Embryonic facial prominence (tissue), 1 donor: Measurements from ENCODE around the gene IL7R.

ENCODE experiments used
- DNase-seq: peaks from one replicate; pipeline ENCODE4 v3.0.0-alpha.2; 2016; ENCODE audit errors: extremely low spot score

IL7R gene

GRCh38 chr5:35856765-35857351 is at the start of gene IL7R:
IL7R (plus strand) TSS chr5:35856891; CDS start chr5:35856978, 87 bp downstream.
- no peak for DNase-seq

- DNase-seq: no peak
Measured at GRCh38 chr5:35810601-35811000, 46.1 kb upstream of the IL7R start.

DNA sequence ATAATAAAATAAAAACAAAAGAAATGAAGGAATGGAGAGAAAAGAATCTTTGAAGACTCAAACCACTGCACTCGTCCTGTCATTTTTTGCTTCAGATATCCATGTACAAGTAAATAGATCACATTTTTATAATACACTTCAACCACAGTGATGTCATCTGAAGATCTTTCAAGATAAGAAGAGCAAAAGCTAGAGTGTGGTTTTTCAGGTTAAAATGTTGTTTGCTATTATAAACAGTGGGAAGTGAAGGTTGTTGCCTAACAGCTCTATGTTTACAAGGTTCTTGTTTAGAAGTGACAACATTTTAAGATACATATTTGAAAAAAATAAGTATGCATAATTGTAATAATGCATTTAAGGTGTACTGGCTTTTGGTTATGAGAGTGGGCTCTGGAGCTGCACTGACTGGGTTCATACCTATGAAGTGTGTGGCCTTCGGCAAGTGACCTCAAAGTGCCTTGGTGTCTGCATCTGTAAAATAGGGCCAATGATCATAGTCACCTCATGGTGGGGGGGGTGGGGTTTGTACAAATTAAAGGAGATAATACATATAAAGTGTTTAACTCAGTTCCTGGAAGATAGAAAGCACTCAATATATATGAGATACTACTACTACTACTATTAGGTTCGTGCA is 45.5 kb upstream of the IL7R start:
- DNase-seq: no peak

DNA sequence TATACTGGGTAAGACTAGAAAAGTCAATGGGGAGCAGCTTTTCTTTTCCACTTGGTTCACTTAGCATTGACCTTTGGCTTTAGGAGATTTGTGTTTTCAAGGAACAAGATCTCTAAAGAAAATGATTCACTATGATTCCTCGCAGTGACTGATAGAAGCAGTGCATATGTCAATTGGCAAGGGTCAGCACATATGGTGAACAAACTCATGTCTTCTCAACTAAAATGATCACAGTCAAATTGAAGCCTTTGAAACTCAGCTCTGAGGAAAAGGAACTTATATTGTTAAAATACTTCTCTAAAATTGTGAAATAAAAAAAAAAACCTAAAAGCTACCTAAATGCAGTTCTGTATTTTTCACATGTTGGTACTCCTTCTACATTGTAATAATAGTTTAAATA is 43.2 kb upstream of the IL7R start:
- no peak for DNase-seq

DNA sequence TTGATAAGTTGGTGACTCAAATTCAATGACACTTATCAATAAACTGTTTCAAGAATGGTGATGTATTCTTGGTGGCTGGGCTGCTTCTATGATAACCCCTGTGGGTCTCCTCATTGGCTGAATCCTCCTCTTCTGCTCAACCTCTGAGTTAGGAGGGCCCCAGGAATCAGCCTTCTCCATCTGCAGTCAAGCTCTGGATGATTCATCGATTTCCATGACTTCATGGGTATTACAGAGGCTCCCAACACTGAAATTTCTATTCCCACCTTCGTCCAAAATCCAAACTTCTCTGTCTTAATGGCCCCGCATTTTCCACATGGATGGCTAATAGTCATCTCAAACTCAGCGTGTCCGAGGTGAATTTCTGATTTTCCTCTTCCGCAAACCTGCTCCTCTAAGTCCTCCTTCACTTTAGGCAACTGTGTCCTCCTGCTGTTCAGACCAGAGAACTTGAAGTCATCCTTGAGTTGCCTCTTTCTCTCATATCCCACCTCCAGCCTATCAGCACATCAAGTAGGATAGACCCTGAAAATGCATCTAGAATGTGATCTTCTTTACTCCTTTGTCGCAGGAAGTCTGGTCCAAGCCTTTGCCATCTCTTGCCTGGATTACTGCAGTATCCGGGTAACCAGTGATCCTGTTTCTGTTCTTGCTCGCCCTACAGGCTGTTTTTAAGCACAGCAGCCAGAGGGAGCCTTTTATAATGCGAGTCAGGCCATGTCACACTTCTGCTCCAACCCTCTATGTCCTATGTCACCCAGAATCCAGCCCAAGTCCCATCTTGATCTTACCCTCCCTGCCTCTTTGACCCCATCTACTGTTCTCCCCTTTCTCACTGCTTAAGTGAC is 41.4 kb upstream of the IL7R start:
- no peak for DNase-seq

GRCh38 chr5:35816881-35817521 is 39.7 kb upstream of the IL7R start:
- DNase-seq: no peak

DNA sequence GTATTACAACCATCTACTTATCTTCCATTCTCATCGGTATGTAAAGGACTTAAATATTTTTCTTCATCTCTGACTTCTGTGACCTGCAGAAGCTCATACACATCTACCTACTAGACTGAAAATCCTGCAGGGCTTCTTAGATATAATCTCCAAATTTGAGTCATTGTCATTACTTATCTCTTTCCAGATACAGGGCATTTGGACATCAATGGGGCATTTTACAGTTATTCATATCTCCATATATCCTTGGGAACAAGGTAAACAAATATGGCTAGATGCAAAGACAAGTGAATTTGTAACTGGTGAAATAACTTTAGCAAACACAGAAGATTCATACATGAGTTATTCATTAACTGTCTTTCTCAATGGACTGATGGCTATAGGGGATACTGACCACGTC is 37.7 kb upstream of the IL7R start:
- no peak for DNase-seq

DNA sequence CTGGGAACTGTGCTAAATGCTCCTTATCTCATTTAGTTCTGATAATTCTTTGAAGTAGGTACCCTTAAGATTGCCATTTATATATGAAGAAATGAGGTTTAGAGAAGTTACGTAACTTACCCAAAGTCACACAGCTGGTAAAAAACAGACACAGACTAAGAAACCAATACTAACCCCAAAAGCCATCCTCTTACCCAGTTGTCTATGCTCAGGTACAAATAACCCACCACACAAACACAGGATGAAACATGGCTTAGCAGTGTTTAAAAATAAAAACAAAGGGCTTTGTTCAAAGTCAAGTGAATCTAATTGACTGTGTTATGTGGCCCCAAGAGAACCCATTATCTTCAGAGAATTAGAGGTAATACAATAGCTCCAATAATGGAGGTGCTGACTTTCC is 37.0 kb upstream of the IL7R start:
- no peak for DNase-seq

DNA sequence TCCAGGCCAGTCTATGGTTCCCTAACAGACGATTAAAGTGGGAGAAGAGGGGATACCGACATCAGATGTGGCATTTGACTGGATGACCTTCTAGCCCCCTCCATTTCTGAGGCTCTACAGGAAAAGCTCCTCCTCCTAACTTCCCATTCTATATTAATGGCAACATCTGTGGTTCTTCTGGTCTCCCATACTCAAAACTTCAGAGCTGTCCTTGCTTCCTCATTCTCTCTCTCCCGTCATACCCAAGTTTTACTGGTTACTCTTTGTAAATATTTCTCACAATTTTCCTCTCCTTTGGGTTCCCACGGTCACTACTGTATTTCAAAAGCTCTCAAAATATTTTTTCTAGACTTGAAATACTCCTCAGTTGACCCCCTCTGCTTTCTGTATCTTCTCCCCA is 36.0 kb upstream of the IL7R start:
- DNase-seq: no peak

DNA sequence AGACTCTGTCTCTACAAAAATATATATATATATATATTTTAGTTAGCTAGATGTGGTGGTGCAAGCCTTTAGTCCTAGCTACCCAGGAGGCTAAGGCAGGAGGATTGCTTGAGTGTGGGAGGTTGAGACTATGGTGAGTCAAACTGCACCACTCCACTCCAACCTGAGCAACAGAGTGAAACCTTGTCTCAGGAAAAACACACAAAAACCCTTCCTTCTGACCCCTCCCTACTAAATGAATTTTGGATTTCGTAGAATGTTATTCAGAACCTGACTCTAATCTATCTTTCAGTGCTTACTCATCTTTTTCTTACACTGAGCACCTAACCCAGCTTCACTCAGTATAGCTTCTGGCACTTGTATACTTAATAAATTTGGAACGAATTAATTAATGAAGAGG is 35.2 kb upstream of the IL7R start:
- DNase-seq: no peak

DNA sequence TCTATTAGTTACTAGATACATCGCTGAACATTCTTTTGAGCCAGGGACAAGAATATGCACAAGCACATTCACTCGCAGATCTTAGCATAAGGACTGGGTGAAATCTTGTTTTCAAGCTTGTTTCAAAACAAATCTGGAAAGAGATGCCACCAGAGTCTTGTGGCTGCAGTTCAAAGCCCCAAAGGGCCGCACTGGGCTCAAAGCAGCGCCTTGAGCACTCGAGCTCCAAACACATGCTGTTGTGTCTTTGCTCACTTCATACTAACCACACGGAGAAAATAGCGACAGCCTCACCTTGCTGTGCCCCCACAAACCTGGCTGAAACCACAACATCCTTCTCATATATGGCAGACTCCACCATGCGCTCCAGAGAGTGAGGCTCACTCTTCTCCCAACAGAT is 34.2 kb upstream of the IL7R start:
- no peak for DNase-seq

DNA sequence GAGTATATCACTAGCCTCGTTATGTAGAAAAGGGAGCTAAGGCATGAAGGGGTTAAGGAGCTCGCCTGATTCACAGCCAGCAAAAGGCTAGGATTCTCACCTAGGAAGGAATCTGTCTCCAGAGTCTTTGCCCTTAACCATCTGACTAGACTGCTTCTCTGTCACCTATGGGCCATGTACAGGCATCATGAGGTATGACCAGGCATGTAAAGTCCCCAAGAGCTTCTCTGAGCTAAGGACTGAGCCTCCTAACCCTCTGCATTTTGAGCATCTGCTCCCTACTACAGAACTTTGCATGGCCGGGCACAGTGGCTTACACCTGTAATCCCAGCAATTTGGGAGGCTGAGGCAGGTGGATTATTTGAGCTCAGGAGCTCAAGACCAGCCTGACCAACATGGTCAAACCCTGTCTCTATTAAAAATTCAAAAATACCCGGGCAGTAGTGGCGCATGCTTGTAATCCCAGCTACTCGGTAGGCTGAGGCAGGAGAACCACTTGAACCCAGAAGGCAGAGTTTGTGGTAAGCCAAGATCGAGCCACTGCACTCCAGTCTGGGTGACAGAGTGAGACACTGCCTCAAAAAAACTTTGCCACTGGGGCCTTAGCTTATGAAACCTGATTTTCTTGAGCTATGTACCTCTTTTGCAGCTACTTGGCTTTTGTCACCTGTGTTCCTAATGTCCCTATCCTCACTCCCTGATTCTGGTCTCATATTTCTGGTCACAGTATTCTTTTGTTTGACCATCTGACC is 33.2 kb upstream of the IL7R start:
- no peak for DNase-seq

DNA sequence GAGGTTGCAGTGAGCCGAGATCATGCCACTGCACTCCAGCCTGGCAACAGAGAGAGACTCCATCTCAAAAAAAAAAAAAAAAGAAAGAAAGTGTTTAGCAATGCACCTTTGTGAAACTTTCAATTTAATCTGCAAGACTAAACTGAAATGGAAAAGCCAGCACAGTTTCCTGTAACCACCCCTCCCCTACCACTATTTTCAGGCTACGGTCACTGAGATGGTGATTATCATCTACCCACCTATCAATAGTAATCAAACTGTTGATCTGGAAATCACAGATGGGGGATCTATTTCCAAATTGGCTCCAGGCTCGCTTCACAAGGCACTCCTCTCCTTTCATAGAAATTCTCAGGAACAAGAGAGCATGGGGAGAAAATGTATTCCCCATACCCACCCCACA is 30.6 kb upstream of the IL7R start:
- DNase-seq: no peak

DNA sequence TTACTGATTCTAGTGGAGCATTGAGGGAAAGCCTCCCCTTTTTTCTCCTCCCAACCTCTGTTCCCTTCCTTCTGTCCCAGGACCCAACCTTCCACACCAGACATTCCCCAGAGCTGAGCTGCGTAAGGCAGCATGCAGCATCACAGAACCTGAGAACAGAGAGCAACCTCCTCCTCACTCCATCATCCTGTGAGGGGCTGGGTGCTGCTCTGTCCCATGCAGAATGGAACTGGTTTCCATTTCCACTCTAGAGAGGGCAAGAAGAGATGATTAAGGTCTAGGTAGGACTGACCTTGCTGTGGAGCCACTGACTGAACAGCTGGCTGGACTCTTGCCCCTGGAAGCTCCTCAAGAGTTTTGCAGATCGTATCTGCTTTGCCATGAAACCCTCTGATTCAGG is 30.1 kb upstream of the IL7R start:
- no peak for DNase-seq

DNA sequence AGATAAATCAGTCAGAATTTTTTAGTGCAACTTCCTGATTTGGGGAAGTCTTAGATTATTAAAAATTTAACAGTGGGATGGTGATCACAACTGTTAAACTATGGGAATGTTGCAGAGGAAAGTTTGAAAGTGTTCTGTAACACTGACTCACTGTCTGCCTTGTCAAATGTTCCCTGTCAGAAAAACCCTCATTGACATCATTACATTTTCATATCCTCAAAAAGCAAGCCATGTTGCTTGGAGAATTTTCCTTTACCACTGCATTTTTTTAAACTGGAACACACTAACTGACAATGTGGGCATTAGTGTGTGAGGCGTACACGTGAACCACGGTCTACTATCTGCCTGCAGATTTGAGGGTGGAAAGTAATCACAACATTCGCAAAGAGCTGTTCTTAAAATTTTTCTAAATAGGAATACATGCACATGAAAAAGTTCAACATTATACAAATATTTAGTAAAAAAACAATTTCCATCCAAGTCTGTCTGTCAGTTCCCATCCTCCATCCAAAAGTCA is 28.6 kb upstream of the IL7R start:
- no peak for DNase-seq

DNA sequence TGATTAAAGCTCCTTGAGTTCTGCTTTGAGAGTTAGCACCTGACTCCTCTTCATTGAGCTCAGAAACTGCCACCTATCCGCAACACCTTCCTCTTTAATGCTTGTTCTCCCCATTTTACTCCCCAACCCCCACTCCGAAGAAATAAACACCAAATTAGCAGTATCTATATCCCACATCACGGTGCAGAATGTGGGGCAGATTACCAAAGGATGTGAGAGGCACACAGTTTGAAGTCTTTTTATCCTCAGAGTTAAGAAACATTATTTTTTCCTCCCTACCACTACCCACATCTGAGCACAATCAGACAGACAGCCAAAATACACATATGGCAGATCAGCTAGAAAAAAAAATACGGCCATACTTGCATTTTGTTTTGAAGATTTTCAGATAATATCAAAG is 26.1 kb upstream of the IL7R start:
- DNase-seq: no peak

DNA sequence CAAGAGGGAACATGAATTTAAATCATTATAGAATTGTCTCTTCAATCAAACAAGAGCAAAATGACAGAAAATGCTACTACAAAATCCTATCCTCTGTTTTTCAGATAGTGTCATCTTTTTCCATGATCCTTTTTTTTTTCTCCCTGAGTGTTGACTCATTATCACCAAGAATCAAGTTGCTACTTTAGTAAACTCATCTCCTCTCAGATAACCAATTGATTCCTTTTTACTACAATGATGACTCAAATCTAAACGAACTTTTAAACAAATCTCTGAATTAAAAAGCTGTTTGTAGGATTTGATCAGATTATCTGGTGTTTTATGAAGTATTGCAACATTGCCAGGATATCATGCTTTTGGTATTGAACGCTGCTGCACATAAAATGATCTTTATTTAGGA is 23.9 kb upstream of the IL7R start:
- DNase-seq: no peak

- DNase-seq: no peak
Measured at GRCh38 chr5:35833224-35833623, 23.5 kb upstream of the IL7R start.

DNA sequence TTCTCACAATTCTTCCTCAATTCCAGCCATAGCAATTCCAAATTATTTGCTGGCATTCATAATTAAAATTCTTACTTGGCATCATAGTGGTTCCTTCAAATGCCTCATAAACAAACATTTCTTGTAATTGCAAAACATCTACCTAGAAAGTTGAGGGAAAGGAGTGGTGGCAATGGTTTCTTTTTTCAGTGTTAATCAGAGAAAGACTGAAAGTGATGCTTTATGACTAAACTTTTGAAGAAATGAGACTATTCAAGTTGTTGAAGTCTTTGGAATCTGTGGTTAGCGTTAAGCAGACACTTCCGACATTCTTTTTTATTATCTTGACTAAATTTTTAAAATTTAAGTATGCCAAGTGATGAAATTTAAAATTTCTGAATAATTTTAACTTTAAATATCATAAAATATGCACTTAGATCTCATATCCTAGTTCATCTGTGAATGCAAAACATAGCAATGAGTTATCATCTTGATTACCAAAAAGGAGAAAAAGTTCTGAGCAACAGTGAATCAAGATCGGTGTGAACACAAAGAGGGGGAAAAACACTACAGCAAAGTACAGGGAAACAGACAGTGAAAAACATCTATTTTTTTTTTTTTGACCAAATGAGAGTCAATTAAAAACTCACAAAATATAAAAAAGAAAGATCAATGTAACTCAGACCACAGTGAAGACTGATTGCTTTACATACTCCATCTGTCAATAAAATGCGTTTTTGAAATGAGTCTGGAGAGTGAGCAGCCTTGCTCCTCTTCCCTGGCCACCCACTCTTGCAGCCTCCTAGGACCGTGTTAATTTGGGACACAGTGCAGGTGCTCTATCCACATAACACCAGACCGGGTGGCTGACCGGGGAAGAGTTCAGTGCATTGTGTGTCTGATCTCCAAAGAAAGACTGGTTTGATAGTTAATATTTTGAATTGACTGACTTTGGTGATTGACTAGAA is 20.6 kb upstream of the IL7R start:
- DNase-seq: no peak

DNA sequence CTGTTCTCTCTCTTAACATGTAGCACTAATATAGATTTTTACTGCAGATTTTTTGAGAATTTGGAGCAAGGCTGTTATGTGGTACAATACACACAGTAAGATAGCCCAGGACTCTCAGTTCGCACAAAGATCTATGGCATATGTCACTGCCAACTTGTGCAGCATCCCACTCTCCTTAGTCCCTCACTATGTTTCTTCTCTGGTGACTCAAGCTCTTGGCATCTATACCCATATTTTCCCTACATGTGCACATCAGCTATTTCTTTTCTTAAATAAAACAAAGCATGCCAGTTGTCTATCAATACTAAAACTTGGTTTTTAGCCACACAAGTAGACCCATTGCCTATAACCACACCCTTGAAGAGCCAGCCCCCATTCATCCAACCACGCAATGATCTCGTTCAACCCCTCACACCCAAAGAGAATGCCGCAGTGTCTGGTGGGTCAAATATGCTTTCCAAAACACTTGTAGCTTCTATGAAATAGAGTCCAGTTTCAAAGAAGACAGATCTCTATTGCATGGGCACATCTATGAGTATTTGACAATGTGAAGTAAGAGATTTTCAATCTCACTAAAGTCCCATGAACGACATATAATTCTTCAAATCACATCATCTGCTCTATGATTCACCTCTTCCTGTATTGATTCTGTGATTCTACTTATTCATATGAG is 18.2 kb upstream of the IL7R start:
- DNase-seq: no peak
